ENCODE measurements around the gene HIPK2.
A peak's percentile ranks its signal among the peaks of the same experiment; 100 is the strongest.
"Not testable (repeated sequence)": the region's sequence is repeated elsewhere in the genome, so short reads cannot be mapped to it uniquely, and the experiment has no call there.

HIPK2 gene

DNA sequence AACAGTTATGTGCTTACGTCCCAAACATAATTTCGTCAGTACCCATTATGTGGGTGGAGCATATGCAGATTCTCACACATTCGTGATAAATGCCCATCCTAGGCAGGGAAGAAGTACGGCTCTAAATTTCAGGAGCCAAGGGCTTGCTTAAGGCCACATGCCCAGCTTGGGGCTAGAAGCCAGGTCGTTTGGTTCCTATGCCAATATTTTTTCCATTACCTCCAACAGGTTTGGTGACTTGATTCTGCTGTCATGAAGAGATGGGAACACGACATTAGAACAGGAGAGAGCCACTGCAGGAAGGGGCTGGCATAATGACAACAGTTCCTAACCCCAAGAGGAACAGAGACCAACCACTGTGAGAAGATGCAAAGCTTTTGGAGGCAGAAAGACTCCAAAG, 85.1 kb downstream of the HIPK2 start:
- peak; percentile 61 for DNase-seq

DNA sequence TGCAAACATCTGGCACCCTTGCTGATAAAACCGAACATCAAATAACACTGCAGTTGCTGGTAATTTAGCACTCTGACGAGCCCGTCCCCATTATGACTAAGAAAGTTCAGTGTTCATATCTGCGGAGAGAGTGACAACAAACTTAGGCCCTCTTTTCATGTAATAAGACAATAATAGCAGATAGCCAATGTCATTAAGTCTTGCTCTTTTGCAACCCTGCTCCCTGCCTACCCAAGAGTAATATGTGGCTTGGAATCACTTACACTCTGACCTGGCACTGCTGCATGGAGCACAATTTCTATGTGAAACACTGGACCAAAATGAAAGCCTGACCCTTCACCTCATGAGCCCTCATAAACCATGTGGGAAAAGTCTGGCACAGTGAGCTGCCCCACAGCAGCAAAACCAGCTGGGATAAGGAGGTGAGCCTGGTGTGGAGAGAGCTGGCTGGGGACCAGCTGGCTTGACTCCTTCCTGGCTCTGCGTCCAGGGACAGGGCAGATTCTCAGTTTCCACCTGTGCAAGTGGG, 86.5 kb downstream of the HIPK2 start:
- no peak for DNase-seq

DNA sequence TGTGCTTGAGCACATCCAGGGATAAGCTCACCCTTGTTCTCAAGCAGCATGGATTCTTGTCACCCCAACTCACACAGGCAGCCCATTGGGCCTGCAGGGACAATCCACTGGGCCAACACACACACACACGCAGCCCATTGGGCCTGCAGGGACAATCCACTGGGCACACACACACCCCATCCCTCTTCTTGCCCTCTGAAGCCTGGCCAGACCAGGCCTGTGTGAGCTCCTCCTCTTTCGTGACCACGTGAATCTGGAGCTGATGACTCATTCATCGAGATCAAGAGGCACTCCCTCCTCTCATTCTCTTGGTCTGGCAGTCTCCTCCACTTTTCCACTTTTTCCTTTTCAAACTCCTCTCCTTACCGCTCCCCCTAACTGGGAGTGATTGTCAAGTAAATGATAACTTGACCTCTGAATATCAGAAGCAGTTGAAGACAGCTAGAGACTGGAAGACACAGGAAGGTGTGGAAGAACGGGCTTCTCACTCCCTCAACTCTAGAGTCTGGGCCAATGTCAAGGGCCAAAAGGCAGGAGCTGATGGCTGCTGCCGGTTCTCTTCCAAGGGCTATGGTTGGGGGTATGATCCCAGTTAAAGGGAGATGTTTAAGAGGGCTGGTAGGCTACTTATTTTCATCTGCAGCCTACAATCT, 89.7 kb downstream of the HIPK2 start:
- peak; percentile 21 for DNase-seq

DNA sequence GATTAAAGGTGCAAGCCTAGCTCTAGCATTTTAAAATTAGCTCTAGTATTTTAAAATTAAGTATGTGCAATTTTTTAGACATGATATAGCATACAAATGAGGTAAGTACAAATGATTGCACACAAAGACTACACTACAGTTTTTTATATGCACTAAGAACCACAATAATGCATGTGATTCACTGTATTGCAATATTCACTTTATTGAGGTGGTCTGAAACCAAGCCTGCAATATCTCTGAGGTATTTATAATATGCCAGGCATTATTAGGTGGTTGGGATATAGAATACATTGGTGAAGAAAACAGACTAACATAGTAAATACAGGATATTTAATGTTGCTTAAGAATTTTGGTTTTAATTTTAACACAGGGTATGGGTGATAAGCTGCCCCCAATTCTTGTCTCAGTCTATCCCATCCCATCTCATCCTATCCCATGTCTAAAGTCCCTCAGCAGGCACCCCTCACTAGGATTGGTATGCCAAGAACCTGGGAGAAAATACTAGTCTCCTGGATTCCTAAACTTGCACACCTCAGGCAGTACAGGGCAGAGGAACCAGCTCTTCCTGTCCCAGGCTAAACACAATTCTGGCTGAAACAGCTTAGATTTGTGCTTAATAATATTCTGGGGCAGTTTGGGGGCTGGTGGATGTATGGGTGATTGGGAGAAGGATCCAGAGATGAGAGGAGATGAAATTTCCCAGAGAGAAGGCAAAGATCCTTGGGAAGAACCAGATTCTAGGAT, 90.4 kb downstream of the HIPK2 start:
- DNase-seq: no peak

DNA sequence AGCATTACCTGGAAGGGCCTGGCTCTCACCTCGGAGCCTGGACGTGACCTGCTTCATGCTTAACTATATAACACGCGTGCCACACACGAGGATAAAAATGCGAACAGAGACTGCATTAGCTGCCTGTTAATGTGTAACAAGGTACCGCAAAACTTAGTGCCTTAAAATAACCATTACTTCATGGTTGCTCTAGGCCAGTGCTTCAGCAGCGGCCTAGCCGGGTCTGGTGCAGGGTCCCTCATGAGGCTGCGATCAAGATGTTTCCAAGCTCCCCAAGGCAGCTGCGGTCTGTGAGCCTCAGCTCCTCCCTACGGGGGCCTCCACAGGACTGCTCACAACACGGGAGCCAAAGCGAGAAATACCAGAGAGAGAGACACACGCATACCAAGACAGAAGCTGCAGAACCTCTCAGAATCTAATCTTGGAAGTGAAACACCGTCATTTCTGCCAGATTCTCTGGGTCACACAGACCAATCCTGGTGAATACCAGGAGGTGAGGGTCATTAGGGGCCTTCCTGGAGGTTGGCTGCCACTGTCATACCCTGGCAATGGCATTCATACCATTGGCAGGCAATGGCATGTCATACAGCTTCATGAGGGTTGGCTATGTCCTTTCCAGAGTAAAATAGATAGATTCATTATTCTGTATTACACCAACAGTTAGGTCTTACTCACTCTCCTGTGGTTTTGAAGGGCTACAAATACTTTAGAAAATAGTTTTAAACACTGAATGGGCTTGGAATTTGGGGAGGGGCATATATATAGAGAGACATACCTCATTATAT, 94.5 kb downstream of the HIPK2 start:
- DNase-seq: no peak

DNA sequence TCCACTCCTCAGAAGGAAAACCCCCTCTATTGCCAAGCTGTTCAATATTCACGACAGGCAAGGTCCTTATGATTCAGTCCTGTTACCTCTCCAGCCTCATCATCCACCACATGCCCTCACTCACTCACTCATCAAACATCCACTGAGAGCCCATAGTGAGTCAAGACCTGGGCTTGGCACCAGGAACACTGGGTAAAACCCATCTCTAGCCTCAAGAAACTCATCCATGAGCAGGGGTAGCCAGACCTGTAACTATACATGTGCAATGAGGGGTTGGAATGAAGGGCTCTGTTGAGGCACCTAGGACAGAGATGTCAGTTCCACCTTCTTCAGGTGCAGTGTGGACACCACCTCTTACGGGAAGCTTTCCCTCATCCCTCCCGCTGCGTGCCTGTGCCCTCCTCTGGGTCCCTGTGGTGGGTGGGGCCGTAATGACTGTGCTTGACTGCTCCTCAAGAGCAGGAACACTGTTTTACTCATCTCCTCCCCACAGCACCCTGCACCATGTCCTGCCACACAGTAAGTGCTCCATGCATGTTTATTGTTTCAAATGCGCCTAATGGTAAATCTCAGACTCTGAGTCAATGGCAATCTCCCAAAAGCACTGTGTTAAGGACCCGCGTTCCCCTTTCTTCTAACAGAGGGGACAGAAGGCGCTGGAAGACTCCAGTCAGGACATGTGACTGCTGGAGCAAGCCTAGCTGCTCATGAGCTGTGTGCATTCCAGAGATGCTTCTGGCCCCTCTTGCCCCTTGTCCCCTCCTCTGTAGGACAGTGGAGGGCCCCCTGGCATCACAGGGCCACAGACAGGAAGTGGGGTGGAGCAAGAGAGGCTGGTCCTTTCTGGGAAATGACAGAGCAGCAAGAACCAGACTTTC, 95.4 kb downstream of the HIPK2 start:
- peak; percentile 10 for DNase-seq

DNA sequence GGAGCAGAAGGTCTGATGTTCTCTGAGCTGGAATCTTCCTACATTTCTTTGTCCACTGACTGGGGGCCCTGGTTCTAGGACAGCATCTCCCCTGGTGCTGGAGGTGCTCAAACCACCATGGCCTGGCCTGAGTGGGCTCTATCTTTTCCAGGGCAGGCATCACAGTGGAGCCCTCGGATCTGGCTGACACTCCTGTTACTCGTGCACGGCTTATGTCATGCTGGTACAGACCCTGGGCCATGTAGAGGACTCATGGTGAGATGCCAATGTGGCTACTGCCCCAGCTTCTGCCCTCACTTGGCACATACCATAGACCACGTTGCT, 96.0 kb downstream of the HIPK2 start:
- DNase-seq: no peak

DNA sequence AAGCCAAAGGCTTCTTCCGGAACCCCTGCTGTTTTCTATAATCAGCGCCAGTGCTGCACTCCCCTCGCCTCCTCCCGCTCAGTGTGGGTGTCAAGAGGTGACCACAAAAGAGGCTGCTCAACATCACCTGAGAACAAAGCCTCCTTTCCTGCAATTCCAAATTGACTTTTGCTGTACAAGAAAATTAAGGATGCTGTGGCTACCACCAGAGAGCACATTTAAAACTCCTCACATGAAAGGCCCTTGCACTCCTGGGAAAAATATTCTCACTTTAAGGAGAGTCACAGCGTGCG, 96.4 kb downstream of the HIPK2 start:
- no peak for DNase-seq

DNA sequence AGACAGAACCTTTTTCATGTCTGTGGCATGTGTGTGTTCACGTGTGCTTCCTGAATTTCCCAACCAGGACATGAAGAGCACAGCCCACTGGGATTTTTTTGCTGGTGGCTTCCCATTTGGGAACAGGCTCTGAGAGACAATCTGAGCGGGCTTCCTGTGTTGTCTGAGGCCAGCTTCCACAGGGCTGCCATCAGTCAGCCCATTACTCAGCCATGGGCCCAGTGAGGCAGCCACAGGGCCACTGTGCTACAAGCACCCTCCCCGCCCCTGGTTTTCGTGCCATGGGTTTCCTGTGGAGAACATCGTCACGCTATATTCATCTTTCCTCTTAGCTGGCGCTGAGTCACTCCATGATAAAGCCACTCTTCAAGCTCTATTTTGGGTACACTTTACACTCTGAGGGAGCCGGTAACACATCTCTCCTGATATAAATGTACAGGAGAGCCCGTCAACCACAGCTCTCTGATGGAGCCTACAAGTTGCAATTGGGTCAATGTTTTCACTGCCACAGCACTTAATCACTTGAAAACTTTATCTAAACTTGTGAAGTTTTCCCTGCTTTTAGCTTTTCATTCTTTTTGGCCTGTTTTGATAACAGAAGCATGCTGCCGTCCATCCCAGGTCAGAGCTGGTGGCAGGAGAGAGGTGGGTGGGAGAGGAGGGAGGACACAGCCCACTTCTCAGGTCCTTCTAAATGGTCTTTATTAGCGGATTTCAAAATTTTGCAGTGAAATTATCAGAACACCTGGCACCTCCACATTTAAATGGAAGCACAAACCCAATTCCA, 96.9 kb downstream of the HIPK2 start:
- DNase-seq: peak; percentile 85

DNA sequence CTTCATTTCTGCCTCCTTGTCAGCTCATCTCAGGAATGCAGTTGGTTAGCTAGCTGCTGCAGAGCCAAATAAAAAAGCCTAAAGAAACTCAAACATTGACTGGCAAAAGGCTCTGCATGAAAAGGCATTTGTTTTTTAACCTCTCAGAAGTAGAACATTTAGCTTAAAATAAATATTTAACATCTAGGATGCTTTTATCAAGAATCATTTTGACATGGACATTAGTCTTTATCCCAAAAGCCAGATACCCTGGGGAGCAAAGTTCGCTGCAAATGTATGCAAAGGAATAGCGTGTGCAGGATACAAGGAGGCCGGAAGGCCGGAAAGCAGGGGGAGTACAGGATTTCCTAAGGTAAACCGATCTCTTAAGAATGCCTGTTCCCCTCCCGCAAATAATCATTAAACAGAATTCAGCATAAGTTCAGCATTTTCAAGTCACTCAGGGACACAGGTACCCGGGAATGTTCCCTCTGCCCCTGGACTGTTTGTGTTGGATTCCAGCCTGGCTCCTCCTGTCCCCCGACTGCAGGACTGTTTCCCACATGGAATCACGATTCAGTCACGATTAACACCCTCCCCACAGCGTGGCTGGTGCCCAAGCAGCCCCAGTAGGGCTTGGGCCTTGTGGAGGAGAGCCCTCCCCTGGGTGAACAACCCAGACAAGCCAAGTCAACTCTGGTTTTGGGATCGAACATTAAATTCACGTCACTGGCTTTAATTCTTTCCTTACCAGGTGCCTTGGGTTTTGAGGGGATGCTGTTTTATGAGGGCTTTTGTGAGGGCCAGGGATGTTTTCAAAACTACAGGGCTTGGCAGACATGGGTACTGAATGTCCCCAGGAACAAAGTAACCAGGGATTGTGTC, 97.8 kb downstream of the HIPK2 start:
- no peak for DNase-seq

DNA sequence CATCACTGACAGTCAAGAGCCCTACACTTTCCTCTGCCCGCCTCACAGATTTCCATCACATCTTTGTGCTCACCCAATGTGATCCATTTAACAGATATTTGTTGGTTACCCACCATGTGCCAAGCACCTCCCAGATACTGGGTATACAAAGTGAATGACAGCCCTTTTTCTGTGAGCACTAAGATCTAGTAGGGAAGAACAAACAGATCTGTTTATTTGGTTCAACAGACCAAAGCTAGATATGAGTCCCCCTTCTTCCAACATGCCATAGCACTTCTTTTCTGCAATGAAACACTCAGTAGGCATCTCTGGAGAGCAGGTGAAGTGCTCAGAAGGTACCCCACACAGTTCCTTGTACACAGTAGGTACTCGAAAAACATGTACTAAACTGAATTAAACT, 101.4 kb downstream of the HIPK2 start:
- DNase-seq: no peak

DNA sequence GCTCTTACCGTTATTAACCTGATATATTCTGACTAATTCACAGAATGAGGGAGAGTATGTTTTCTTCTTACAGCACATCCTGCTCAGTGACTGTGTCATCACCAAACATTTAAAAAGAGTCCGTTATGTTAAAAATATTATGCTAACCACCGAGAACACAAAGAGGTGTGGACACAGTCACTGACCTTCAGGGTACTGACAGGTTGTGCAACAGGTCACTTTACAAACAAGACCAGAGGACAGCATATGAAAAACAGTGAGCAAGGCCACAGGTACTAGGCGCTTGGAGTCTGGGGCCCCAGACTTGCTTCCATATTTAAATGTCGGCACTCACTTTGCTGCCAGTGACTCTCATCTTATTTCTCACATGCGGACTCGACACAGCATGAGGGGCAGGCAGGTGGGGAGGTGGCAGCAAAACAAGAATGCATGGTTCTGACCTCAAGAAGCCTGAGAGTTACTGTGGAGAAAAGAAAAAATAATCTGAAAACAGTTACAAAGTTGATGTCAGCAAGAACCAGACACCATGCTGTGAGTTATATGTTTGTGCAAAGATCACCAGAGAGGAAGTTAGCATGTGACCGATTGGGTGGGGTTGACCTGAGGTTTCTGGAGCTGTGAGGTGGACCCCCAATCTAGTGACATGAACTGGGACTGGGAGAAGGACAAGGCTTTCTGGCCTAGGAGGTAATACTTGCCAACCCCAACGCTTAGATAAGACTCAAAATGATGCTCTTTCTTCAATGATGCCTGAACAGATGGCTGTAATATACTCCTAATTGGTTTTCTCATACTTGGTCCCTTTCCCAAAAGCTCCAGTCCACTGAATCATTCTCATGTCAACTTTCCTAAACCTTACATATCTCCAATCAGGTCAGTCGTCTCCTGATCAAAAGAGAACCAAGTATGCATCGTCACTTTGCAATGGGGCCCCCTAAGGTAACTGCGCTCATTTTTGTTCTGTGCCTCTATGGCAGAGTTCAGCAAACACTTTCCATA, 102.4 kb downstream of the HIPK2 start:
- peak; percentile 5 for DNase-seq

DNA sequence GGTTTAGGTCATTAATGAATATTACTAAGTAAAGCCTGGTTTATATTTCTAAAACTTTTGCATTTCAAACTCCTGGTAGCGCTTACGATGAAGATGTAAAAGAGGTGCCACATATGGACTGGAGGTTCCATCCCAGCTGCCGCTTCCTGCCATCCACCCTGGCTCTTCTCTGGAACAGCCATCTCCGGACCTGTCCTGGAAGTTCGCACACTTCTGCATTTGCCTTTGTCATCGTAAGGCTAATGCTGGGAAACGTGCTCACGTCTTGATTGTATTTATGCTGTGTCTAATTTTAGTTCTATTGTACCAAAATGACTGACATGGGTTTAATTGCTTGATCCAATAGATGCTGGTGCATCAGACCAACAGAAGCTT, 103.1 kb downstream of the HIPK2 start:
- DNase-seq: no peak

DNA sequence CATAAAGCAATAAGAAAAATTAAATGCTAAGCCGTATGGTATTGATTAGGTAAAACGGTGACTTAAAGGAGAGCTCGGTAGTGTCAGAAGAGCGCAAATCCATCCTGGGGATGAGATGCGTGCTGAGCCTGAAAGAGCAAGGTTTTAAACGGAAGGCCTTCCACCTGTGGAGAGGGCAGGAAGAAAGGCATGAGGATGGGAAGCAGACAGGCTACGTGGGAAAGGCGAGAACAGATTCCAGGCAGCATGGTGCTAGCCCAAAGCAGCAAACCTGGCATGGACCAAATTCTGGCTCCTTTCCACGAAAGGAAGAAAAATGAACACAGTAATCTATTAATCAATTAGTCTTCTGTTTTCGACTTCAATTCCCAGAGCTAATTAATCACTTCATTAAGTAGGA, 103.5 kb downstream of the HIPK2 start:
- DNase-seq: no peak

DNA sequence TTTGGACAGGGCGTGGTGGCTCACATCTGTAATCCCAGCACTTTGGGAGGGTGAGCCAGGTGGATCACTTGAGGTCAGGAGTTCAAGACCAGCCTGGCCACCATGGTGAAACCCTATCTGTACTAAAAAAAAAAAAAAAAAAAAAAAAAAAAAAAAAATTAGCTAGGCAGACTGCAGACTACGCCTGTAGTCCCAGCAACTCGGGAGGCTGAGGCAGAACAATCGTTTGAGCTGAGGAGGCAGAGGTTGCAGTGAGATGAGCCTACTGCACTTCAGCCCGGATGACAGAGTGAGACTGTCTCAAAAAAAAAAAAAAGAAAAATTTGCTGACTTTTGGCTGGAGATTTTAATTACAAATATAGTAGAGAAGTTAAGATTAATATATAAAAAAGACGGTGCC, 104.0 kb downstream of the HIPK2 start:
- DNase-seq: no peak

DNA sequence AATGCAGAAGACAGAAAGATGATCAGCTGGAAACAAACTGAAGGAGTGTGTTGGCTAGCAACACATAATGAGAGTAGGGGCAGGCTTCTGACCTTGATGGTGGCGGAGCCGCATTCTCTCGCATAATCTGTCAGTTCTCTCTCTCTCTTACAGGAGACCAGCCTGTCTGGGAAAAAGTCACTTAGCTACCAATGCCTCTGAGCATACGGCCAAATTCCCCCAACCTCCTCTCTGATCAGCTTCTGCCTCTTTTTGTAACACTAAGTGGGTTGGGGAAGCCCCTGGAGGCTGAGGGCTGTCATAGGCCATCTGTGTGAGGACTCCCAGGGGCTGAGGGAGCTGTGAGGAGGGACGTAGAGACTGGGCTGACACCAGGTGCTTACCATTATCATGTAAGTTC, 104.6 kb downstream of the HIPK2 start:
- no peak for DNase-seq

DNA sequence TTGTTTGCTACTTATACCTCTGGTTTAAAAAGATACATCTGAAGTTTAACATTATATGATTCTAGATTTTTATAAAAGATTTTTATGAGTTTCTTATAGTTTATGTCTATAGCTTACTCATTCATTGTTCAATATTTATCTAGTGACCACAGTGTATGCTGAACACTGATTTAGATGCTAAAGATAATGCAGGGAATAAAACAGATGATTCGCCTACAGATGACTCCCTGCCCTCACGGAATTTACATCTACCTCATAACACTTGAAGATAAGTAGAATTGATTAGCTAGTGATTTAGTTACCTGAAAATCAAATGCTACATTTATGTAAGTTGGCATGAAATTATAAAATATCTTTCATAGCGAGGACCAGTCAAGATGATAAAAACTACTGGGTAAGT, 105.8 kb downstream of the HIPK2 start:
- no peak for DNase-seq

DNA sequence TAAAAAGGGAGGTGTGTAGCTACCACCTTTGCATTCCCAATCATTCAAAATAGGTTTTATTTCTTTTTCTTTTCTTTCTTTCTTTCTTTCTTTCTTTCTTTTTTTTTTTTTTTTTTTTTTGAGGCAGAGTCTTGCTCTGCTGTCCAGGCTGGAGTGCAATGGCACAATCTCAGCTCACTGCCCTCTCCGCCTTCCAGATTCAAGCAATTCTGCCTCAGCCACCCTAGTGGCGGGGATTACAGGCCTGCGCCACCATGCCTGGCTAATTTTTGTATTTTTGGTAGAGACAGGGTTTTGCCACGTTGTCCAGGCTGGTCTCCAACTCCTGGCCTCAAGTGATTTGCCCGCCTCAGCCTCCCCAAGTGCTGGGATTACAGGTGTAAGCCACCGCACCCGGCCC, 107.1 kb downstream of the HIPK2 start:
- DNase-seq: not testable (repeated sequence)

DNA sequence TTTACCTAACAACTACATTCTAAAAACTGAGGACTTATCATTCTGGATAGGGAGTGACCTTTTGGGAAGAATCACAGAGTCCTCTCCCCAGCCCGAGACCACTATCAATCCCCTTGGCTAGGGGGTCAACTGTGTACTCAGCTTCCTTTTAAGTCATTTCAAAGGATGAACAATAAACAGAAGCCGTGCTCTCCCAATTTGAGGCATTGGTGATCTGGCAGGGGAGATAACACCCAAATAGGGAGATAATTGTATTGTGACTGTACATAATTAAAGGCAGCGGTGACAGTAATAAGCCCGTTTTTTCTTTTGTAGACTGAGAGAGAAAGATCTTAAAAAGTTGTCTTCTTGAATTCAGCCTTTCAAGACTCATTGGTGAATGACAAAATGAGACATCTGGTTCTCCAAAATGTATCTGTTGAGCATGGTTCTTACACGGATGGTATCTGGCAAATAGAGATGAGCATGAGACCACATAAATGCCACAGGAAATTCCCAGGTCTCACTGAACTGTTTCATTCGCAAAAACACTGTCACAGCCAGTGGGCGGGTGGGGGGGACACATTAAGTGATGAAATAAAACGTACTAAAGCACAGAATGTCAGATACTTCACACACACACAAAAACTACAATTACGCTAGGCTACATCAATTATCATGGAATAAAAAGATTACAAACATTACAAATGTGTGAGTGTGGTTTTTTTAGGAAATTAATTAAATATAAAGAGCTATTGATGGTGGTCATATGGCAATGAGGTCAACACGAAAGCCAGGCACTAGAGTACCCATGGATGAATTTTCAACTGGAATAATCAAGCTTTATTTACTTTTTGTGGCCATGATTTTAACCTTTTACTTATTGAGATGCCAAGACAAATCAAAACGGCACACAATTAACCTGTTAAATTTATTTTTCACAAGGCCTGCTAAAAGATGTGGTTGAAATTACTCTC, 108.4 kb downstream of the HIPK2 start:
- no peak for DNase-seq

Data from MV-4-11 (cell line).